IPS DF 6.9 (cell line): ENCODE data around the gene STEAP3.

Experiments
- DNase-seq: peaks from one replicate; pipeline ENCODE4 v3.0.0-alpha.2; 2013; ENCODE audit warnings: low read depth, low spot score
- H3K27ac ChIP-seq: one replicate; pipeline ENCODE4 v1.5.1; 2013; ENCODE audit warnings: low read length, control low read depth
- H3K27me3 ChIP-seq: 2 replicates; pipeline ENCODE4 v1.6.1; 2013; ENCODE audit warnings: mild to moderate bottlenecking, low read length; ENCODE audit not compliant: control insufficient read depth, insufficient read depth
- H3K36me3 ChIP-seq: 2 replicates; pipeline ENCODE4 v1.6.1; 2013; ENCODE audit warnings: low read length; ENCODE audit not compliant: control insufficient read depth, insufficient read depth
- H3K4me1 ChIP-seq: 2 replicates; pipeline ENCODE4 v1.6.1; 2013; ENCODE audit warnings: low read length; ENCODE audit not compliant: control insufficient read depth, insufficient read depth
- H3K4me3 ChIP-seq: 2 replicates; pipeline ENCODE4 v1.5.1; 2013; ENCODE audit warnings: mild to moderate bottlenecking, low read length
- H3K9me3 ChIP-seq: 2 replicates; pipeline ENCODE4 v1.6.1; 2013; ENCODE audit warnings: low read length, inconsistent platforms; ENCODE audit not compliant: control insufficient read depth, insufficient read depth
- WGBS: extraction: QIAGEN DNeasy Blood & Tissue Kit; methylation state at CpG from one replicate; pipeline ENCODE4 v1.1.7; 2013; ENCODE audit warnings: mixed read lengths, missing lambda C conversion rate; ENCODE audit not compliant: insufficient read length, insufficient coverage; 5-methylcytosine and 5-hydroxymethylcytosine counted together

STEAP3 gene

DNA sequence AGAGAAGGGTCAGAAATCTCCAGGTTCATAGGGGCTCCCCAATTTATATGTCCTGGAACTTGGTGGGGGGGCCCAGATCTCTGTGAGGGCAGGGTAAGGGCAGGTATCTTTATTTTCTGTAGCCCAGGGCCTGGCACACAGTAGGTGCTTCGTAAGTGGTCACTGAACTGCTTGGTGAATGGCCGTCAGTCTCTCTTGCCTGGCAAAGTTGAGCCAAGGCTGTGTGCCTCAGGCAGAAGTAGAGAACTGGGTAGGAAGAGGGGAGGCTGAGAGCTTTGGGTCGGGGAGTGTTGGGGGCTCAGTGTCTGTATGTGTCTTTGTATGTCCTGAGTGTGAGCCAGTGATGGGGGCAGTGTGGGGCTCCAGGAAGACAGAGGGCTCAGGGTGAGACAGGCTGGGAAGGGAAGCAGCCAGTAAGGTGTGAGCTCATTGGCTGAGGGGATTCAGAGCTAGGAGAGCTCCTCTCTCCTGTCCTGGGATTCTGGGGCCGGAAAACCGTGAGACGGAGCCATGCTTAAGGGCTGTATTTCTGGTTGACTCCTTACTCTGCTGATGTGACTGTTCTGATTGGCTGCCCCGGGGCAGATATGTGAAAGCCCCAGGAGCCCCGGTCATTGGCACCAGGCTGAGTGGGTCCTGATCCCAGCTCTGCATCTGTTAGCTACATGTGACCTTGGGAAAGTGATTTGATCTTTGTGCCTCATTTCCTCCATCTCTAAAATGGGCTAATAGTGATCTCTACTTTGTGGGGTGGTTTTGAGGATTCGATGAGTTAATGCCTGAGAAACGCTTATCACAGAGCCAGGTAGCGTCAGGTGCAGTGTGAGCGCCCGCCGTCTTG lies 30.3 kb downstream of the STEAP3 start:
- no peaks in the 10 kb centered on the region for H3K9me3 ChIP-seq
- WGBS = no CpG with 5 or more reads among the region's 14 CpGs
- no peaks in the 10 kb centered on the region for H3K27me3 ChIP-seq
- H3K36me3 ChIP-seq = no peaks in the 10 kb centered on the region
- H3K4me3 ChIP-seq = no peak overlapping the region
- peaks cover 11% of the 10 kb centered on the region for H3K4me1 ChIP-seq
- no peak overlapping the region for H3K27ac ChIP-seq
- DNase-seq = no peak

DNA sequence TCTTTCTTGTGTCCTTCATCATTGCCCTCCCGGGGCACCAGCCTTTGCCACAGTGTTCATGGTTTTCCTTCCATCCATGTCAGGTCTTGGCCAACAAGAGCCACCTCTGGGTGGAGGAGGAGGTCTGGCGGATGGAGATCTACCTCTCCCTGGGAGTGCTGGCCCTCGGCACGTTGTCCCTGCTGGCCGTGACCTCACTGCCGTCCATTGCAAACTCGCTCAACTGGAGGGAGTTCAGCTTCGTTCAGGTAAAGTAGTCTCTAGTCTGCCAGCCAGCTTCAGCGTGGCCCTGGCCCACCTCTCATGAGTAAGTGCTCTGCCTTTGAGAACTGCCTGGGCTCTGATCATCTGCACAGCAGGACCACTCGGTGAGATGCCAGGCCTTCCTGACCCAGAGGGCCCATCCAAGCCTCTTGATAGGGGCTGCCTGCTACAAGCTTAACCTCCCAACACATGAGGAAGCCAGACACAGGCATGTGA lies 31.0 kb downstream of the STEAP3 start:
- Histone ChIP-seq H3K4me3 (no peak overlapping the region), H3K4me1 (peaks cover 16% of the 10 kb centered on the region), H3K36me3 (no peaks in the 10 kb centered on the region), H3K27ac (no peak overlapping the region), H3K9me3 (no peaks in the 10 kb centered on the region), H3K27me3 (no peaks in the 10 kb centered on the region)
- no peak for DNase-seq
- no CpG with 5 or more reads among the region's 10 CpGs for WGBS

DNA sequence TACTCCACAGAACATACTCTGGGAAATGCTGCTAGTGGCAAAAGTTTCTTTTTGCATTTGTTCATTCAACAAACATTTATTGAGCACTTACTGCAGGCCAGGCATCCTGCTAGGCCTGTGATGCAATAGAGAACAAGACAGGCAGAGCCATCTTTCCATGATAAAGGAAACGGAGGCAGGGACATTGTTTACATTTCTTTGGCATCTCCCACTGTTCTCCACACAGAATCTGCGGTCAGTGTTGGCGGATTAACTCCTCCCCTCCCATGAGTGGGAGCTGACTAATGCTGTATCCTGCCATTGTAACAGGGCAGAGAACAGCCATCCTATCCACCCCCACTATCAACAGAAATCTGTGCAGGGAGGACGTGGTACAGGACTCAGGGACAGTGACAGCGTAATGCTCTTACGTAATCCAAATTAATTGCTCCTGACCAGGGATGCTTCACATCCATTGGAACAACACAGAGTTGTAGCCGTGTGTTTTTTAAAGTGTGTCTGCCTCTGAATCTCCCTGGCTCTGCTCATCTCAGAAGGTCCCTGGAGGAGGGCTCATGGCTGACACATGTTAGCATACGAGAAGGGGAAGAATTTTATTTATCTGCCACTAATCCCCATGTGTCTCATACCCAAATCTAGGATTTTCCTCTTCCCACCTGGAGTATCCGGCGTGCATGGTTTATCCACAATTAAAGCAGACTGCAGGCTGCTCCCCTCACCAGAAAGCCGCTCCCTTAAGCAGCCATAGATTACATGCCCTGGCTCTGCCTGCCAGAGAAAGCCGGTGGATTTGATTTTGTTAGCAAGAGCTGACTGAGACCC lies 32.3 kb downstream of the STEAP3 start:
- H3K27me3 ChIP-seq = no peaks in the 10 kb centered on the region
- WGBS = no CpG with 5 or more reads among the region's 12 CpGs
- H3K27ac ChIP-seq = no peak overlapping the region
- no peaks in the 10 kb centered on the region for H3K9me3 ChIP-seq
- no peak overlapping the region for H3K4me3 ChIP-seq
- peaks cover 17% of the 10 kb centered on the region for H3K4me1 ChIP-seq
- no peaks in the 10 kb centered on the region for H3K36me3 ChIP-seq
- DNase-seq = no peak

DNA sequence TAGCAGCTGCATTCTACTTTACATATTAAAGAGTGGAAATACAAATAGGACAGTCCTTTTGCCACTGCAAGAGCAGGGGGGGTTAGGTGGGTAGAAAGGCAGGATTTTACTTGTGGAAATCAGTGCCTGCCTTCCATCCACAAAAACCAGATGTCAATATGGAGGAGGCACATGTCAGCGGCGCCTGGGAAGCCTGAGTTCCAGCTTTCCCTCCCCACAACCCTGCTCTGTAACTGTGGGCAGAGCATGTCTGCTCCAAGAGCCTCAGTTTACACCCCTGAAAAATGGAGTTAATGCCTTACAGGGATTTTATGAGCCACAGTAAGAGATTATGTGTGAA lies 32.9 kb downstream of the STEAP3 start:
- H3K4me3 ChIP-seq = no peak overlapping the region
- no peak overlapping the region for H3K27ac ChIP-seq
- WGBS = no CpG with 5 or more reads among the region's 2 CpGs

DNA sequence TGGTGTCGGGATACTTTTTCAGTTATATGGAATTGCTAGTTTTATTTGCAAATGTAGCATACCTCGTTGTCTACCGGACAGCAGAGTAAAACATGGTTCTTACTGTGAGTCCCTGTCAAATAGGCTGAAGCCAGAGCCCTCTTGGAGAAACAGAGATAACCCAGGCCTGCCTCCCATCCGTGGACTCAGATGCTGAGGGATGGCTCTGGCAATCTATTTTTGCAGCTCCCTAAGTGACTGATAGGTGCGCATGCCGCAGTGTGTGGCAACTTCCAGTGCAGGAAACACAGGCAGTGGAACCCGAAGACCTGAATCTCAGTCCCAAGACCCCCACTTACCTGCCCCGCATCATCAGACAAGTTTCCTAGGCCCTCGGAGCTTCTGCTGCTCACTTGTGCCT lies 33.6 kb downstream of the STEAP3 start:
- WGBS = no CpG with 5 or more reads among the region's 9 CpGs

More for the DNA sequence above, 32.9 kb downstream of the STEAP3 start:
- no peaks in the 10 kb centered on the region for H3K27me3 ChIP-seq
- no peaks in the 10 kb centered on the region for H3K9me3 ChIP-seq
- H3K36me3 ChIP-seq = no peaks in the 10 kb centered on the region
- H3K4me1 ChIP-seq = peaks cover 17% of the 10 kb centered on the region
- no peak for DNase-seq

DNA sequence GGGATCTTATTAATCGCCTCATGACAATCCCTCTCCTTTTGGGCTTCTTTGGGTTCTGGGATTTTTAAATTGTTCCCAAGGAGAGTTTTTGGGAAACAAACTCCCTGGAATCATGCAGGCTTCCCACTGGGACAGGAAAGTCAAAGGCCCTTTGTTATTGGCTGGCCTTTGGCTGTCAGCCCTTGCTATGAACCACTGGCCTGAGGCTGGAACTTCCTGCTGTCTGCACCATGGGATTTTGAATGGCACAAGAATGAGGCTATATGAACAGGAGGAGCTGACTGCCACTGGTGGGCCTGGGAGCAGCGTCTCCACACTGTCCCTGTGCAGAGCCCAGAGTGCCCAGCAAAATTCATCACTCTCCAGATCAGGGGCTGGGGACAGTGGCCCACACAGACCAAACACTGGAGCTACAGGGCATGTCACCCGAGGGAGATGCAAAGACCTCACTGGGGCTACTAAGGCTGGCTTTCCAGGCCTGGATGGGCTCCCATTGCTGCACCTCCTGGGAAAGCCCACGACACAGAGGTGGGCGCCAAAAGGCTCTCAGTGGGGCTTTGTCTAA lies 35.7 kb downstream of the STEAP3 start:
- no peak for DNase-seq
- no peaks in the 10 kb centered on the region for H3K27me3 ChIP-seq

More for the DNA sequence above, 33.6 kb downstream of the STEAP3 start:
- Histone ChIP-seq H3K27me3 (no peaks in the 10 kb centered on the region), H3K4me1 (peaks cover 15% of the 10 kb centered on the region), H3K4me3 (no peak overlapping the region), H3K9me3 (no peaks in the 10 kb centered on the region), H3K36me3 (no peaks in the 10 kb centered on the region), H3K27ac (no peak overlapping the region)
- no peak for DNase-seq

DNA sequence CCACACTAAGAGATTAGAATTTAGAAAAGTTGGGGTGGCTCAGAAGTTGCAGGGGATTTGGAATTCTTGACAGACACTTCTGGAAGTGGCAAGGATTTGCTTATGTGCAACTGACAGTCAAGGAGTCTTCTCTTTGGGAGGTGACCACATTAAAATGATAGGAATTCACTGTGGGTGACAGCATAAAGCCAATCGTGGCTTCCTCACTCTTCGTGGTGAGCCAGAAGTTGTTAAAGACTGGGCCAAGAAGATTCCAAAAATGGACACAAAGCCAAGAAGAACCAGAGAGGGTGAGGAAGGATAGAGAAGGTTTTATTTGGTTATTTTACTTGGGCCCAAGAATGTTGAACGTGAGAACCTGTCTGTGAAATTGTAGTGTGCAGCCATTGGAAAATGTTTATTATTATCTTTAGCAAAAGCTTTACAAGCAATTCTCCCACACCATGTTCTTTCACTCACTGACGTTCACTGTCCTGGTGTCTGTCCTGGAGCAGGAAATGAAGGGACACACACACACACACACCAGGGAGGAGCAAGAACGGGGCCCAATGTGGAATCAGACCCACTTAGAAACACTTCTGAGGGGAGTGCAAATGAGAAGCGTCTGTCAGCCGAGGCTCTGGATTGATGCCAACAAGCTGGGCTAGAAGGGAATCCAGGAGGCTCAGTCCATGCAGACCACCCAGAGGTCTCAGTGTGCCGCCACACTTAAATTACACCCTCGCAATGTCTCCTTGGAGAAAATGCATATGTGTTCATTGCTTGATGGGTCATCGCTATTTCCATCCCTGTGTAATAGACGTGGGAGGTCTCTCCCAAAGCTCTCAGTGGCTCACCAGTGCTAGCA lies 37.2 kb downstream of the STEAP3 start:
- H3K36me3 ChIP-seq = no peaks in the 10 kb centered on the region
- H3K4me1 ChIP-seq = peaks cover 11% of the 10 kb centered on the region
- H3K27me3 ChIP-seq = no peaks in the 10 kb centered on the region
- no CpG with 5 or more reads among the region's 11 CpGs for WGBS
- no peaks in the 10 kb centered on the region for H3K9me3 ChIP-seq
- H3K4me3 ChIP-seq = no peak overlapping the region
- H3K27ac ChIP-seq = no peak overlapping the region
- no peak for DNase-seq

More for the DNA sequence above, 35.7 kb downstream of the STEAP3 start:
- Histone ChIP-seq H3K4me1 (peaks cover 14% of the 10 kb centered on the region), H3K27ac (no peak overlapping the region), H3K36me3 (no peaks in the 10 kb centered on the region), H3K9me3 (no peaks in the 10 kb centered on the region), H3K4me3 (no peak overlapping the region)
- WGBS = no CpG with 5 or more reads among the region's 5 CpGs

DNA sequence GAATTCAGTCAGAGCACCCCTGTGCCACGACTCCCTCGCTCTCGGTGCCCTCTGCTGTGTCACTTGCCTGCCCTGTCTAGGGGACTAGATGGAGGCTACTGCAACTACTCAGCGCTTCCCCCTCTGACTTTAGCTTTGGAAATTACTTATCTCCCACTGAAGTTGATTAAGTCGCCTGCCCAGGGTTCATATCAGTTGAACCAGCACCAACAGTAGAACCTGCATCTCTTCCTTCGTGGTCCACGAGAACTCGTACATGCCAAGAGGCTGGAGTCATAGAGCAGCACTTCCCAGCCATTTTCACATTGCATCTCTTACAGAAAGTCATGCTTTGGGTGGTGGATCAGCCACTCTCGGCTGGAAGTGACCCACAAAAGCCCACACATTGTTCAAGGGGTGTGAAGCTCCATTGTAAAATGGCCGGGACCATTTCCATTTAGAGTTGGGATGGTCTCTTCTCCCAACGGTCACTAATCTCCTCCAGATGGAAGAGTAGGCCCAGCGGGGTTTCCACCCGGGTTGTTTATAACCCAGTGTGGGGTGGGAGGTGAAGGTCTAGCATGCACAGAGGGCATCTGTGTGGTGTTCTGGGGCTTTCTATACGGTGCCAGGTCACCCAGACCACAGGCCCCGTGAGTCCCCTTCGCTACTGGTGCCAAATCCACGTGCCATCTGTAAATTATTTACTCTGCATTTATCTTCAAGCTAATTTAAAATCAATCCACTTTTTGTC lies 38.0 kb downstream of the STEAP3 start:
- Histone ChIP-seq H3K4me1 (peaks cover 10% of the 10 kb centered on the region), H3K4me3 (no peak overlapping the region), H3K27me3 (no peaks in the 10 kb centered on the region), H3K9me3 (no peaks in the 10 kb centered on the region), H3K27ac (no peak overlapping the region), H3K36me3 (no peaks in the 10 kb centered on the region)
- DNase-seq = no peak
- WGBS = no CpG with 5 or more reads among the region's 17 CpGs

DNA sequence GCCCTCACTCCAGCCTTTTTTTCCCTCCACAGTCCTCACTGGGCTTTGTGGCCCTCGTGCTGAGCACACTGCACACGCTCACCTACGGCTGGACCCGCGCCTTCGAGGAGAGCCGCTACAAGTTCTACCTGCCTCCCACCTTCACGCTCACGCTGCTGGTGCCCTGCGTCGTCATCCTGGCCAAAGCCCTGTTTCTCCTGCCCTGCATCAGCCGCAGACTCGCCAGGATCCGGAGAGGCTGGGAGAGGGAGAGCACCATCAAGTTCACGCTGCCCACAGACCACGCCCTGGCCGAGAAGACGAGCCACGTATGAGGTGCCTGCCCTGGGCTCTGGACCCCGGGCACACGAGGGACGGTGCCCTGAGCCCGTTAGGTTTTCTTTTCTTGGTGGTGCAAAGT lies 39.4 kb downstream of the STEAP3 start:
- Histone ChIP-seq H3K4me3 (no peak overlapping the region), H3K36me3 (no peaks in the 10 kb centered on the region), H3K27me3 (no peaks in the 10 kb centered on the region), H3K4me1 (peaks cover 8% of the 10 kb centered on the region), H3K27ac (no peak overlapping the region), H3K9me3 (no peaks in the 10 kb centered on the region)
- DNase-seq = no peak
- no CpG with 5 or more reads among the region's 23 CpGs for WGBS
